KOPT-K1 (cell line): Measurements from ENCODE around the gene P4HB.

Experiments used
- H3K27ac ChIP-seq: fragments of 200-600 bp; sonication (generic); 2 replicates; pipeline ENCODE4 v1.5.1; 2016; ENCODE audit warnings: antibody characterized with exemption, mild to moderate bottlenecking, low read depth, low read length; ENCODE audit not compliant: poor library complexity, severe bottlenecking
- H3K36me3 ChIP-seq: fragments of 200-600 bp; sonication (generic); 2 replicates; pipeline ENCODE4 v1.5.1; 2017; ENCODE audit warnings: antibody characterized with exemption, mild to moderate bottlenecking, low read length, moderate library complexity; ENCODE audit not compliant: insufficient read depth
- H3K9me3 ChIP-seq: fragments of 200-600 bp; sonication (generic); 2 replicates; pipeline ENCODE4 v1.5.1; 2017; ENCODE audit warnings: antibody characterized with exemption, low read length, mild to moderate bottlenecking; ENCODE audit not compliant: insufficient read depth, poor library complexity, severe bottlenecking

The P4HB gene

GRCh38 chr17:81821147-81821546 lies 39.2 kb downstream of the P4HB start:
- Histone ChIP-seq H3K27ac (peak overlapping the region; percentile 52), H3K36me3 (no peaks in the 10 kb centered on the region)

GRCh38 chr17:81819708-81820107 lies 40.6 kb downstream of the P4HB start:
- Histone ChIP-seq H3K36me3 (no peaks in the 10 kb centered on the region), H3K27ac (no peak overlapping the region), H3K9me3 (no peaks in the 10 kb centered on the region)

More at GRCh38 chr17:81821147-81821546, 39.2 kb downstream of the P4HB start:
- H3K9me3 ChIP-seq: no peaks in the 10 kb centered on the region

- Histone ChIP-seq H3K36me3 (no peaks in the 10 kb centered on the region), H3K9me3 (no peaks in the 10 kb centered on the region), H3K27ac (no peak overlapping the region)
Observed at GRCh38 chr17:81817758-81818147, 42.6 kb downstream of the P4HB start.

- no peaks in the 10 kb centered on the region for H3K36me3 ChIP-seq
- H3K27ac ChIP-seq: no peak overlapping the region
- no peaks in the 10 kb centered on the region for H3K9me3 ChIP-seq
Observed at GRCh38 chr17:81815646-81815986, 44.7 kb downstream of the P4HB start.

GRCh38 chr17:81814748-81815645 lies 45.3 kb downstream of the P4HB start:
- Histone ChIP-seq H3K36me3 (no peaks in the 10 kb centered on the region), H3K9me3 (no peaks in the 10 kb centered on the region), H3K27ac (no peak overlapping the region)

- Histone ChIP-seq H3K36me3 (no peaks in the 10 kb centered on the region), H3K9me3 (no peaks in the 10 kb centered on the region), H3K27ac (no peak overlapping the region)
Observed at GRCh38 chr17:81813861-81814683, 46.3 kb downstream of the P4HB start.

- no peaks in the 10 kb centered on the region for H3K9me3 ChIP-seq
Observed at GRCh38 chr17:81813371-81813684, 47.0 kb downstream of the P4HB start.

GRCh38 chr17:81812571-81813370 lies 47.6 kb downstream of the P4HB start:
- H3K9me3 ChIP-seq: no peaks in the 10 kb centered on the region
- no peaks in the 10 kb centered on the region for H3K36me3 ChIP-seq
- no peak overlapping the region for H3K27ac ChIP-seq

More at GRCh38 chr17:81813371-81813684, 47.0 kb downstream of the P4HB start:
- H3K36me3 ChIP-seq: no peaks in the 10 kb centered on the region
- H3K27ac ChIP-seq: no peak overlapping the region

- Histone ChIP-seq H3K36me3 (no peaks in the 10 kb centered on the region), H3K27ac (no peak overlapping the region), H3K9me3 (no peaks in the 10 kb centered on the region)
Observed at GRCh38 chr17:81811705-81812570, 48.4 kb downstream of the P4HB start.

- Histone ChIP-seq H3K9me3 (no peaks in the 10 kb centered on the region), H3K36me3 (no peaks in the 10 kb centered on the region), H3K27ac (no peak overlapping the region)
Observed at GRCh38 chr17:81810892-81811704, 49.2 kb downstream of the P4HB start.

GRCh38 chr17:81810476-81810875 lies 49.9 kb downstream of the P4HB start:
- H3K9me3 ChIP-seq: no peaks in the 10 kb centered on the region
- H3K36me3 ChIP-seq: no peaks in the 10 kb centered on the region
- H3K27ac ChIP-seq: no peak overlapping the region

GRCh38 chr17:81809556-81809998 lies 50.8 kb downstream of the P4HB start:
- no peaks in the 10 kb centered on the region for H3K36me3 ChIP-seq
- H3K9me3 ChIP-seq: no peaks in the 10 kb centered on the region
- H3K27ac ChIP-seq: no peak overlapping the region

- no peak overlapping the region for H3K27ac ChIP-seq
- no peaks in the 10 kb centered on the region for H3K36me3 ChIP-seq
- no peaks in the 10 kb centered on the region for H3K9me3 ChIP-seq
Observed at GRCh38 chr17:81808778-81809555, 51.4 kb downstream of the P4HB start.
